Nephron progenitor cell (in vitro differentiated cells): ENCODE measurements around the gene TMEM220.

Experiments
- DNase-seq: peaks from one replicate; pipeline ENCODE4 v3.0.0; 2021
- H3K27ac Mint-ChIP-seq: 2 replicates; pipeline ENCODE4 v1.8.0; 2021; ENCODE audit warnings: mild to moderate bottlenecking, moderate library complexity, mixed read lengths
- H3K27me3 Mint-ChIP-seq: 2 replicates; pipeline ENCODE4 v1.8.0; 2021; ENCODE audit warnings: mild to moderate bottlenecking, low read depth, mixed read lengths; ENCODE audit not compliant: poor library complexity
- H3K36me3 Mint-ChIP-seq: 2 replicates; pipeline ENCODE4 v1.8.0; 2021; ENCODE audit warnings: low read depth, mixed read lengths
- H3K4me1 Mint-ChIP-seq: 2 replicates; pipeline ENCODE4 v1.8.0; 2021; ENCODE audit warnings: mixed read lengths
- H3K4me3 Mint-ChIP-seq: 2 replicates; pipeline ENCODE4 v1.8.0; 2021; ENCODE audit warnings: mild to moderate bottlenecking, moderate library complexity, mixed read lengths
- H3K9me3 Mint-ChIP-seq: 2 replicates; pipeline ENCODE4 v1.8.0; 2021; ENCODE audit warnings: mild to moderate bottlenecking, moderate library complexity, mixed read lengths
- TF ChIP-seq, protein P1 (sequence below): fragments of 200-600 bp; sonication (generic); IDR thresholded peaks from 2 replicates; pipeline ENCODE4 v1.5.0; 2021; ENCODE audit warnings: antibody characterized with exemption

Gene TMEM220

DNA sequence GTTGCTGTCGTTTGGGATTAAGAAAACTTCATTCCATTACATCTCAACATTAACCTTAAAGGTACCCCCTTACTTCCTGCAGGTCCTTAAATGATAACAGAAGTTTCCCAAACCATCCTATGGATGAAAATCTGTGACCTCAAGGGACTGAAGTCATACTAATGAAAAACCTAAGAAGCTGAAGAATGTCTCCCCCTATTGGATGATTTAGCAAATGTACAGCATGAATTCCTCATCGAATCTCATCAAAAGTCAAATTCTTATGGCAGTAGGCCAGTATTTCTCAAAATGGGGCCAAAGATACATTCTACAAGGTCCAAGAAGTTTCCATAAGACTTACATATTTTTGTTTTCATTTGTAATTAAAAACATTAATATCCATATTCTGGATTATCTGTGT, 46.0 kb downstream of the TMEM220 start:
- TF ChIP-seq, protein P1, sequence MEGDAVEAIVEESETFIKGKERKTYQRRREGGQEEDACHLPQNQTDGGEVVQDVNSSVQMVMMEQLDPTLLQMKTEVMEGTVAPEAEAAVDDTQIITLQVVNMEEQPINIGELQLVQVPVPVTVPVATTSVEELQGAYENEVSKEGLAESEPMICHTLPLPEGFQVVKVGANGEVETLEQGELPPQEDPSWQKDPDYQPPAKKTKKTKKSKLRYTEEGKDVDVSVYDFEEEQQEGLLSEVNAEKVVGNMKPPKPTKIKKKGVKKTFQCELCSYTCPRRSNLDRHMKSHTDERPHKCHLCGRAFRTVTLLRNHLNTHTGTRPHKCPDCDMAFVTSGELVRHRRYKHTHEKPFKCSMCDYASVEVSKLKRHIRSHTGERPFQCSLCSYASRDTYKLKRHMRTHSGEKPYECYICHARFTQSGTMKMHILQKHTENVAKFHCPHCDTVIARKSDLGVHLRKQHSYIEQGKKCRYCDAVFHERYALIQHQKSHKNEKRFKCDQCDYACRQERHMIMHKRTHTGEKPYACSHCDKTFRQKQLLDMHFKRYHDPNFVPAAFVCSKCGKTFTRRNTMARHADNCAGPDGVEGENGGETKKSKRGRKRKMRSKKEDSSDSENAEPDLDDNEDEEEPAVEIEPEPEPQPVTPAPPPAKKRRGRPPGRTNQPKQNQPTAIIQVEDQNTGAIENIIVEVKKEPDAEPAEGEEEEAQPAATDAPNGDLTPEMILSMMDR = peak; percentile 58
- Mint-ChIP-seq H3K27me3 (no peaks in the 10 kb centered on the region), H3K4me1 (no peaks in the 10 kb centered on the region), H3K27ac (no peak overlapping the region), H3K36me3 (peaks cover 78% of the 10 kb centered on the region), H3K9me3 (no peaks in the 10 kb centered on the region), H3K4me3 (no peak overlapping the region)
- DNase-seq = no peak

- Mint-ChIP-seq H3K4me1 (no peaks in the 10 kb centered on the region), H3K27me3 (no peaks in the 10 kb centered on the region), H3K4me3 (no peak overlapping the region), H3K36me3 (peaks cover 75% of the 10 kb centered on the region), H3K9me3 (no peaks in the 10 kb centered on the region), H3K27ac (no peak overlapping the region)
- no peak for DNase-seq
- TF ChIP-seq, protein P1 = no peak
Observed at GRCh38 chr17:10681866-10682446, 47.9 kb downstream of the TMEM220 start.

DNA sequence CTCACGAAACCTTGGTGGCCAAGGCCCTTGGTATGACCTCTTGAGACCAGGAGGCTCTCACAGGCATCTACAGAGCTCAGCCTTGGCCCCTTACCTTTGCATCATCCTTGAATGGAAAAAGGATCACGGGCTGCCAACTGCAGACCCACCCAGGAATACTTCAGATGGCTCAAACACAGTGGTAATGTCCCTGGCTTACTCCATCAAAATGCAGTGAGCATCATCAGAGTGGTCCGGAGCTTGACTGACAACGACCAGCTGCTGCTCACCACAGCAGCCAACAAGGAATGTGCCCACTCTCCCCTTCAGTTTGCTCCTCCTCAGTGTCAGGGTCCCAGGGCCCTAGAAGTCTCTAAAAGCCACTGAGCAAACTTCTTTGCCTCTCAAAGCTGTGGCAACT, 55.1 kb downstream of the TMEM220 start:
- Mint-ChIP-seq H3K9me3 (no peaks in the 10 kb centered on the region), H3K27ac (no peak overlapping the region), H3K4me1 (no peaks in the 10 kb centered on the region), H3K4me3 (no peak overlapping the region), H3K36me3 (peaks cover 43% of the 10 kb centered on the region), H3K27me3 (no peaks in the 10 kb centered on the region)
- DNase-seq = no peak
- TF ChIP-seq, protein P1 = no peak

GRCh38 chr17:10673312-10673711, 56.5 kb downstream of the TMEM220 start:
- no peak overlapping the region for H3K4me3 Mint-ChIP-seq

DNA sequence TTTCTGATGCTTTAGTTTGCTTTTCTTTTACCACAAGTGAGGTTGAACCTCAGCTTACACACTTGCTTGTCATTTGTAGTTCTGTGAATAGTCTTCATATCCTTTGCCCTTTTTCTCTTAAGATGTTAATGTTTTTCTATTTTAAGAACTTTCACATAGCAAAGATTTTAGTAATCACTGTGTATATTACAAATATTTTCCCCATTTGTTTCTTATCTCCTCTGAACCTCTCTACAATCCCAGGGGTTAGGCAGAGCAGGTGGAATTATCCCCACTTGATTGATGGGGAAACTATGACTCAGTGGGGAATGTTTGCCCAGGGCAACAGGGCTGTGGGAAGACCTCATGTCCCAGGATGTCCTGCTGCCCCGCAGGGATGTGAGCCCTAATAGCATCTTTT, 61.0 kb downstream of the TMEM220 start:
- TF ChIP-seq, protein P1 = no peak
- Mint-ChIP-seq H3K36me3 (peaks cover 12% of the 10 kb centered on the region), H3K4me3 (no peak overlapping the region), H3K27me3 (no peaks in the 10 kb centered on the region), H3K27ac (no peak overlapping the region), H3K4me1 (peaks cover 16% of the 10 kb centered on the region), H3K9me3 (no peaks in the 10 kb centered on the region)
- no peak for DNase-seq

More at GRCh38 chr17:10673312-10673711, 56.5 kb downstream of the TMEM220 start:
- H3K27me3 Mint-ChIP-seq = no peaks in the 10 kb centered on the region
- DNase-seq = no peak
- peaks cover 32% of the 10 kb centered on the region for H3K36me3 Mint-ChIP-seq
- peak overlapping the region; percentile 22 for H3K27ac Mint-ChIP-seq
- H3K4me1 Mint-ChIP-seq = no peaks in the 10 kb centered on the region
- no peaks in the 10 kb centered on the region for H3K9me3 Mint-ChIP-seq
- TF ChIP-seq, protein P1 = no peak

DNA sequence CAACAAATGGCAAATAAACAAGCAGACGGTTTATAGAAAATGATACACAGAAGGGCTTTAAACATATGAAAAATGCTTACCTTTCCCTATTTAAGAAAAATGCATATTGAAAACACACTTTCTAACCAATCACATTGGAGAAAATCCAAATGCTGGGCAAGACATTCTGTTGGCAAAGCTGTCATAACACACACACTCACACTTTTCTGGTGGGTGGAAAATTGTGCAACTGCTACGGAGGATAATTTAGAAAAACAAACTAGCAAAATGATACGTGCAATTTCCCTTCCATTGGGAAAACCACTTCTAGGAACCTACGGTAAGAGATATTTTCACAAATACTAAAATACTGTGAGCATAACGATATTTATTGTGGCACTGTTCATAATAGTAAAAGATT, 62.9 kb downstream of the TMEM220 start:
- no peaks in the 10 kb centered on the region for H3K27me3 Mint-ChIP-seq
- H3K9me3 Mint-ChIP-seq = no peaks in the 10 kb centered on the region
- TF ChIP-seq, protein P1 = no peak
- no peak overlapping the region for H3K27ac Mint-ChIP-seq
- H3K36me3 Mint-ChIP-seq = peaks cover 4% of the 10 kb centered on the region
- DNase-seq = no peak
- no peak overlapping the region for H3K4me3 Mint-ChIP-seq
- peaks cover 16% of the 10 kb centered on the region for H3K4me1 Mint-ChIP-seq
